Mucosa of stomach (tissue), 1 donor: ENCODE data around the gene SCFD2.

Experiments
- H3K27me3 ChIP-seq: one replicate; pipeline ENCODE4 v1.7.0; 2013; ENCODE audit warnings: mild to moderate bottlenecking, low read length; ENCODE audit not compliant: control insufficient read depth, insufficient read depth
- H3K36me3 ChIP-seq: one replicate; pipeline ENCODE4 v1.7.0; 2013; ENCODE audit warnings: low read length; ENCODE audit not compliant: control insufficient read depth, insufficient read depth
- H3K4me1 ChIP-seq: one replicate; pipeline ENCODE4 v1.7.0; 2013; ENCODE audit warnings: mild to moderate bottlenecking, low read length; ENCODE audit not compliant: control insufficient read depth, insufficient read depth
- H3K4me3 ChIP-seq: one replicate; pipeline ENCODE4 v1.7.0; 2013; ENCODE audit warnings: low read length
- H3K9ac ChIP-seq: one replicate; pipeline ENCODE4 v1.7.0; 2013; ENCODE audit warnings: mild to moderate bottlenecking, low read length, moderate library complexity
- H3K9me3 ChIP-seq: one replicate; pipeline ENCODE4 v1.7.0; 2013; ENCODE audit warnings: mild to moderate bottlenecking, low read length, moderate library complexity; ENCODE audit not compliant: control insufficient read depth
- donor health status: Pancreatic carcinoma.

Gene SCFD2

DNA sequence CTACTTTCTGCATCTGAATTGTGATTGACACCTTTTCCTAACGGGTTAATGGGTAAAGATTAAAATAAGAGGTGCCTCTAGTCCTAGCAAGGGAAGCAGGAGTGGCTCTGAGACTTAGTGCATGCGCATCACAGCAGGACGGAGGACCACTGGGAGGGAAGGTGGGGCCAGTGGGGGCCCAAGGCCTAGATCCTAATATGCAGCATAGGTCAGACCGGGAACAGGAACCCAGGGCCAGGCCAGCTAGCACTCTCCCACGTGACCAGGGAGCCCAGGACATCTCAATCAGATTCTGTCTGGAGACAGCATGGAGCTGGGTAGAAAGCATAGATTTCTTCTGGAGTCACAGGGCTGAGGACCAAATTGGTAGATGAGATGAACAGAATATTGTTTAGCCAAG, 448.0 kb downstream of the SCFD2 start:
- H3K4me1 ChIP-seq = peaks cover 36% of the 10 kb centered on the region
- no peaks in the 10 kb centered on the region for H3K9me3 ChIP-seq
- no peak overlapping the region for H3K4me3 ChIP-seq
- no peak overlapping the region for H3K9ac ChIP-seq
- no peaks in the 10 kb centered on the region for H3K36me3 ChIP-seq
- no peaks in the 10 kb centered on the region for H3K27me3 ChIP-seq

DNA sequence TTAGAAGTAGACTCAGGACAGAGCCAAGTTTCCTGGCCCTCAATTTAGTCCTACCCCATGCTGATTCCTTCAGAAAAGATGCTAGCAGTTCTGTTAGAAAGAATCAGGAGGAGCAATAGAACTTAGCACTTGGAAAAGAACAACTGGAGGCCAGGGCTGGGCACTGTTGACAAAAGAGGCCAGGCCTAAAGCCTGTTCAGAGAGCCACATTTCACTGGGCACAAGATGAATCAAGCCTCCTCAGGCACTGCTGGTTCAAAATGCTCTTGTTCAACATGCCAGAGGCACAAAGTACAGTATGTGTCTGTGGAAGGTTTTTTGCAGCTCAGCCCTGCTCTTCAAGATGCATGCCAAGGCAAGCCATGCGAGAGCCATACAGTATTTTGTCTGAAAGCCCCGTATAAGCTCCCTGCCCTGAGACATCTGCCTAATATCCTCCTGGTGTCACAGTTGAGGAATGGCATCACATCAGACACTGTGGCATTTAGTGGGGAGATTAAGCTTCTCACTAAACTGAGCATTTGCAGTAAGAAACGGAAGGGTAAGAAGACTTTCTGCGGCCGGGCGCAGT, 450.0 kb downstream of the SCFD2 start:
- no peak overlapping the region for H3K9ac ChIP-seq
- no peaks in the 10 kb centered on the region for H3K27me3 ChIP-seq
- H3K4me3 ChIP-seq = no peak overlapping the region
- H3K9me3 ChIP-seq = no peaks in the 10 kb centered on the region
- H3K4me1 ChIP-seq = peaks cover 41% of the 10 kb centered on the region
- no peaks in the 10 kb centered on the region for H3K36me3 ChIP-seq

DNA sequence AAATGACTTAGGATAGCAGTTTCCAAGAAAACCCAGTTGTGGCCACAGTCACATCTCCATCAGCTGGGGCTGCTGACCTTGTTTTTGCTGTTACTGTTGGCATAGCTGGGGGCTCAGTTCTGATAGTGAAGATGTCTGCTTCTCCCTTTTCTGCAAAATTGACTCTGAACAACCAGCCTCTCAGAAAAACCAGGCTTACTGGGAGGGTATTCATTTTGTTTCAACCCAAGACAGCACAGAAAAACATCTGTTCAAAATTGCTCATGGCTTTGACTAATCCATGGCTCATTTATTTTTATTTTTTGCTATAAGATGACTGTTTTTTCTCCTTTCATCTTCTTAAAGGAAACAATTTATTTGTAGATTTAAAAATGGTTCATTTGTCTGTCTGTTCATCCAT, 450.7 kb downstream of the SCFD2 start:
- Histone ChIP-seq H3K4me1 (peaks cover 41% of the 10 kb centered on the region), H3K27me3 (no peaks in the 10 kb centered on the region), H3K36me3 (no peaks in the 10 kb centered on the region), H3K4me3 (no peak overlapping the region), H3K9me3 (no peaks in the 10 kb centered on the region), H3K9ac (no peak overlapping the region)

DNA sequence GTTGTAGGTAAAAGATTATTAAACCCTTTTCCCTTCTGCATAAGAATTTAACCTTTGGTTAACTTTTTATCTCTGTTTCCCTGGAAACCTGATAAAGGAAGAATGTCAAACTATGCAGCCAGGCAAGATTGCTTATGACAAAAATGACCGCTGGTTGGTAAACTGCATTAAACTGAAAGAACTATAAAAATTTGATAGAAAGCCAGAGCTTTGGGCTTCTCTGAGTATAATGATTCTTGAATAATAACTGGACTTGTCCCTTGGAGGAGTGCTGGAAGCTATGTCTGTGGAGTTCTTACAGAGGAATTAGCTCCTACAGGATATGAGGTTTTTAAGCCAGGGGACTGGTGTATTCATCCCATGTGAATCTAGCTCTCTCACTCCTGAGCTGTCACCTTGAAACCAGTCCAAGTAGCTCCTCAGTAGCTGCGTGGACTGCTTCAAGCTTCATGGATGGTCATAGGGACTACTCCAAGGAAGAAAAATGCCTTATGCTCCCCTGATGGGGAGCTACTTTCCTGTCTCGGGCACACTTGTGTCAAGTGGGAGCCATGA, 451.7 kb downstream of the SCFD2 start:
- Histone ChIP-seq H3K36me3 (no peaks in the 10 kb centered on the region), H3K9ac (peak overlapping the region; percentile 6), H3K4me1 (peaks cover 41% of the 10 kb centered on the region), H3K27me3 (no peaks in the 10 kb centered on the region), H3K9me3 (no peaks in the 10 kb centered on the region), H3K4me3 (peak overlapping the region; percentile 7)

DNA sequence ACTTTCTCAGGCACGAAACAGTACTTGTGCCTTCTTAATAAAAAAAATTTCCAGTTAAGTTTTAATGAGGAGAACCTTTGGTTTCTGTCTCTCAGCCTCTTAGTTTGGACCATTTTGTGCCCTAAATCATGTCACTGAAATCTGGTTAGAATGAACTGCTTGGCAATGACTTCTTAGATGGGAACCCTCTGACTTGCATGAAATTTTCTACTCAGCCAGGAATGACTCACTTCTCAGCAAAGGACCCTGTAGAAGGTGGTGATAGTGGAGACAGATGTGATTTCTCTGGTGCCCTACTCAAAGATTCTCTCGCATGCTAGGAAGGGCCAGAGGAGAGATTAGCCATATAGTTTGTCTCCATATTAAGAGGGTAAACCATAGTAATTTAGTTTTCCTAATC, 453.3 kb downstream of the SCFD2 start:
- Histone ChIP-seq H3K36me3 (no peaks in the 10 kb centered on the region), H3K27me3 (no peaks in the 10 kb centered on the region), H3K9me3 (no peaks in the 10 kb centered on the region), H3K9ac (no peak overlapping the region), H3K4me1 (peaks cover 41% of the 10 kb centered on the region), H3K4me3 (no peak overlapping the region)

DNA sequence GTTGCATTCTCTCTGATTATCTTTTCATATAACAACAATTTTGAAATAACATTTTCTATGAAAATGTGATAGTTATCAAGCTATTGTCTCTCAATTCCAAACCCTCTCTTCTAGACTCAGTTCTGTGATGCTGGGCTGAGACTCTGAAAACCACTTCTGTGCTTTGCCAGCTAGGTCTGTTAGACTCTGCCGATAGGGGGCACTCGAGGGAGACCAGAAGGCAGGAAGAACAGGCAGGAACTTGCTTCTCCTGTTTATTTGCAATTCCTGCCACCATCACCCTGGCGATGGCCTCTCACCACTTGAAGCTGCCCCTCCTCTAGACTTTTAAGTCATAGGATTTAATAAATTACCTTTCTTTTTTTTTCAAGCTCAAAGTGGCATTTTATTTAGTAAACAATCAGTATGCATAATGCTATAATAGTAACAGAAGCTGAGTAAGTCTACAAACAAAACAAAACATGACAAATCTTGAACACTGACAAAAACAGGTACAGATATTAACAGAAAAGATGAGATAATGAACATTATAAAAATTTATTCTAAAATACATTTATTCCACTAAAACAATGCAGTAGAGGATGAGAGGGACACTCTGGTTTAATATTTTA, 454.1 kb downstream of the SCFD2 start:
- no peaks in the 10 kb centered on the region for H3K36me3 ChIP-seq
- no peak overlapping the region for H3K4me3 ChIP-seq
- H3K9ac ChIP-seq = no peak overlapping the region
- H3K4me1 ChIP-seq = peaks cover 41% of the 10 kb centered on the region
- no peaks in the 10 kb centered on the region for H3K9me3 ChIP-seq
- no peaks in the 10 kb centered on the region for H3K27me3 ChIP-seq

DNA sequence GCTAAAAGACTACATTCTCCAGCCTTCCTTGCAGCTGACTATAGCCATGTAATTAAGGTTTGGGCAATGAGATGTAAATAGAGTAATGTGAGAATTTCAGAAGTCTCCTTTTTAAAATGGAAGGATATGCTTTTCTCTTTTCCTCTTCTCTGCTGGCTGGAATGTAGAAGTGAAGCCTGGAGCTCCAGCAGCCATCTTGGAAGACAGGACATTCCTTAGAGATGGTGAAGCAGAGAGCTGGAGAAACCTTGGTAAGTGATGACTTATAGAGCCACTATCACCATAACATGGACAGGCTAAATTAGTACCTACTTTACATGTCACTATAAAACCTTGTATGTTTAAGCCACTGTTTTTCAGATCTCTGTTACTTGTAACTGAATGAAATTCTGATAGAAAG, 455.7 kb downstream of the SCFD2 start:
- no peaks in the 10 kb centered on the region for H3K9me3 ChIP-seq
- no peaks in the 10 kb centered on the region for H3K36me3 ChIP-seq
- no peaks in the 10 kb centered on the region for H3K27me3 ChIP-seq
- peaks cover 25% of the 10 kb centered on the region for H3K4me1 ChIP-seq
- no peak overlapping the region for H3K9ac ChIP-seq
- no peak overlapping the region for H3K4me3 ChIP-seq

DNA sequence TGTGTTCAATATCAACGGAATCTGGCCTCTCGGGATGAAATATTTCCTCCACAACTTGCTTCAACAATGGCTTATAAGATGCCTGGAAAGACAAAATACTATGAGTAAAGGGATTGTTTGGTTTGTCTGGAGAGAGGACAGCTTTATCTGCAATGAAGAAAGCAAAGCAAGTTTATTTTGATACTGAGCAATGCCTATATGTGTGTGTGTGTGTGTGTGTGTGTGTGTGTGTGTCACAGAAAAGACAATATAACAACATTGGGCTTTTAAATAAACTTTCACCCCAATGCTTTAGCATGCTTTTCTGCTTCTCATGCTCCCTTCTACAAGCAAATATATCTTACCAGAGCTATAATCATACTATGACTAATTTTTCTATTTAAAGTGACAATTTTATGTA, 458.4 kb downstream of the SCFD2 start:
- no peak overlapping the region for H3K4me3 ChIP-seq
- no peaks in the 10 kb centered on the region for H3K9me3 ChIP-seq
- peaks cover 1% of the 10 kb centered on the region for H3K4me1 ChIP-seq
- H3K27me3 ChIP-seq = no peaks in the 10 kb centered on the region
- no peaks in the 10 kb centered on the region for H3K36me3 ChIP-seq
- H3K9ac ChIP-seq = no peak overlapping the region

DNA sequence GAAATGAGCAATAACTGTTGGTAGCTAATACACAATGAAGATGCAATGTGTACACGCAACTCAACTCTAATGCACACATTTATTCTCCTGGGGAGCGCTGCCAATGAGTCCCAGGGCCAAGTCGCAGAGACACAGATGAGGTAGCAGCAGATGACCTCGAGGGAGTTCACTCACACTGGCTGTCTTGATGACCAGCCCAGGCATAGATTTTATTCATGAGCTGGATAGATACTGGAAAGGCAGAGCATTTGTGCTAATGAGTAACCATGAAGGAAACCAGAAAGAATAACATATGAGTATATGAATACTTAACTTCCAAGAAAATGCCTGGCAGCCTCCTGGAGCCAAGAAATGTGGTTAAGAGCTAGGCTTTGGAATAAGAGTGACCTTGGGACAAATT, 461.4 kb downstream of the SCFD2 start:
- no peaks in the 10 kb centered on the region for H3K4me1 ChIP-seq
- no peaks in the 10 kb centered on the region for H3K27me3 ChIP-seq
- H3K36me3 ChIP-seq = no peaks in the 10 kb centered on the region
- H3K9ac ChIP-seq = no peak overlapping the region
- H3K4me3 ChIP-seq = no peak overlapping the region
- H3K9me3 ChIP-seq = no peaks in the 10 kb centered on the region

DNA sequence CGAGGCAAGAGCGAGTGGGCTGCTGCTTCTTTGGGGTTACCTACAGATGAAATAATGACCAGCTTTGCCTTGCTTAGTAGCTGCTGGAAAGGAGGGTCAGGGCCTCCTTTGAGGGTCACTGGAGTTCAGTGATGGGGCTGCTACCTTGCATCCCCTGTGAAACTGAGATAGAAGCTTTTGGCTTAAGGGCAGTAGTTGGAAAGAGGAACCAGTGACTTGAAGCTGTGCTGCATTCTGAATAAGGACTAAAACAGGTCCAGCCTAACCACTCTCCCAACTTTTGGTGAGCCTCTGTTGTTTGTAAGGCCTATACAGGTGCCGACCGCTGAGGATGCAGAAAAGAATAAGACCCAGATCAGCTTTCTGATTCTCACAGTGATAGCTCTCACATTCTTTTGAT, 462.6 kb downstream of the SCFD2 start:
- Histone ChIP-seq H3K9me3 (no peaks in the 10 kb centered on the region), H3K4me1 (no peaks in the 10 kb centered on the region), H3K9ac (no peak overlapping the region), H3K4me3 (no peak overlapping the region), H3K36me3 (no peaks in the 10 kb centered on the region), H3K27me3 (no peaks in the 10 kb centered on the region)

DNA sequence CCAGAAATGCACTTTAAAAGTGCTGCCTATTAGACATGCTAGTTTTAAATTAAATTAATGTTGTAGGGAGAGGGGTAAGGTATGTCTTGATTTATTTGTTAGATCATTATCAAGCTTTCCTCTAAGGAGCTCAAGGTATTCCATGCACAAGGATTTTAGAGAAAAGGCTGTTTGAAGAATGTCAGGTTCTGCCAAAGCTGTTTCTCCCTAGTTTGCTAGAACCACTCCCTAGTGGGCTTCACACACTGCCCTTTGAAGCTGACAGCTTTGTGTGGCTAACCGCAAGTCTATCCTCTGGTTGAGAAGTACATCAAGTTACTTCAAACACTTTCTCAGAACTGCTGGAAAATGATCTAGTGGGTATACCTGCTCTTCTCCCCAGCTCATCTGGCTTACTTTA, 471.4 kb downstream of the SCFD2 start:
- Histone ChIP-seq H3K4me1 (no peaks in the 10 kb centered on the region), H3K27me3 (no peaks in the 10 kb centered on the region), H3K9ac (no peak overlapping the region), H3K4me3 (no peak overlapping the region), H3K36me3 (no peaks in the 10 kb centered on the region), H3K9me3 (no peaks in the 10 kb centered on the region)

DNA sequence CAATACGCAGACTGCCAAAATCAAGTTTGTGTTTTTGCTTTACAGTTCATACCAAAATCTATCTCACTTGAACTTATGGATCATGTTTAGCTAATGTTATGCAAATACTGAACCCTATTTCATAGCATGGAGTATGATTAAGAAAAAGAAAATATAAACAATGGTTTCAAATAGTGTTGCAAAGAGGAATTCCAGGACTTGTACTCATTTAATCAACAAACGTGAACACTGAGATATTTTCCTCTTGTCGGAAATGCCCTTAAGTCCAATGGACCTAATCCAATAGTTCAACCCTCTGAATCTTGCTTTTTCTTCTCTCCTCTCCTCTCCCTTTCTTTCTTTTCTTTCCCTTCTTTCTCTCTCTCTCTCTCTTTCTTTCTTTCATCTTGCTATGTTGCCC, 473.0 kb downstream of the SCFD2 start:
- no peaks in the 10 kb centered on the region for H3K4me1 ChIP-seq
- no peak overlapping the region for H3K4me3 ChIP-seq
- H3K9ac ChIP-seq = no peak overlapping the region
- H3K27me3 ChIP-seq = no peaks in the 10 kb centered on the region
- H3K9me3 ChIP-seq = no peaks in the 10 kb centered on the region
- H3K36me3 ChIP-seq = no peaks in the 10 kb centered on the region
